Measurements from ENCODE around the gene PEX11A. TPM values are rescaled to one million over a fixed set of nuclear protein-coding genes. Genes with fewer than 3 reads are reported as not detected.
A peak's percentile ranks its signal among the peaks of the same experiment; 100 is the strongest.

The PEX11A gene
- total and polyA plus RNA-seq, 8 donors = 4.4 to 10.1 (median 5.2) TPM

DNA sequence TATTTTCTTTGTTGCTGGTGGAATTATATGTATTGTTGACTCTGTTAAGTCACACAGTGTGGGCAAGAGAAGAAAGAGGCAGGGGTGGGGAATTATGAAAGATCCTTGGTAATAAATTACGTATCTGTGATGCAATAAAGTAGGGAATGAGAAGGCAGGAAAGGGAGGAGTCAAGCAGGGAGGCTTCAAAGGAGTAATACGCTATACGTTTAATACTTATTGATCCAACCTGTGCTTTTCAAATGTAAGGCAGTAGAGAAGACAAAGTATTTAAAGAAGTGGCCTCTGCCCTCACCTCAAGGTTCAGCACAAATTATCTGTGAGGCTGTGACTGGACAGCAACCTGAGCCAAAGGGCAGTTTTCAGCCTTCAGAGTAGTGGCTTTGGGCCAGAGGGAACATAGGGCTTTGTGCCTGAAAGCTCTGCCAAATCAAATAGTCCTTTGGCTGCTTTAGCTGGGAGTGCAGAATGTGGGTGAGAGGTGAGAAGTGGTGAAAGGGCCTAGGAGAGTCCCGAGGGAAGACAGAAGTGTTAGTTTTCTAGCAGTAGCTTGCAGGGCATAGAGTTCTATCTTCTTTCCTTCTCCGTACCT is 10.2 kb downstream of the PEX11A start:
- Histone ChIP-seq H3K27ac (peak overlapping the region; percentile 44 to 91 (median 77)), H3K27me3 (no peaks in the 10 kb centered on the region), H3K4me3 (no peak overlapping the region), H3K9me3 (no peaks in the 10 kb centered on the region), H3K36me3 (no peaks in the 10 kb centered on the region), H3K4me1 (peaks cover 27 to 33% (median 30%) of the 10 kb centered on the region in 3 donors)
- DNase-seq (peak in 4 of 6 donors; percentile 77 to 92 (median 90)), FAIRE-seq (peak; percentile 29), ATAC-seq (peak; percentile 96 to 98 (median 98))
- intact Hi-C loops (cut with DNase I) = no loop called here
- 14 to 16% methylated on average over 5 of the region's 5 CpGs for WGBS, 2 donors
- TF ChIP-seq, protein P1, sequence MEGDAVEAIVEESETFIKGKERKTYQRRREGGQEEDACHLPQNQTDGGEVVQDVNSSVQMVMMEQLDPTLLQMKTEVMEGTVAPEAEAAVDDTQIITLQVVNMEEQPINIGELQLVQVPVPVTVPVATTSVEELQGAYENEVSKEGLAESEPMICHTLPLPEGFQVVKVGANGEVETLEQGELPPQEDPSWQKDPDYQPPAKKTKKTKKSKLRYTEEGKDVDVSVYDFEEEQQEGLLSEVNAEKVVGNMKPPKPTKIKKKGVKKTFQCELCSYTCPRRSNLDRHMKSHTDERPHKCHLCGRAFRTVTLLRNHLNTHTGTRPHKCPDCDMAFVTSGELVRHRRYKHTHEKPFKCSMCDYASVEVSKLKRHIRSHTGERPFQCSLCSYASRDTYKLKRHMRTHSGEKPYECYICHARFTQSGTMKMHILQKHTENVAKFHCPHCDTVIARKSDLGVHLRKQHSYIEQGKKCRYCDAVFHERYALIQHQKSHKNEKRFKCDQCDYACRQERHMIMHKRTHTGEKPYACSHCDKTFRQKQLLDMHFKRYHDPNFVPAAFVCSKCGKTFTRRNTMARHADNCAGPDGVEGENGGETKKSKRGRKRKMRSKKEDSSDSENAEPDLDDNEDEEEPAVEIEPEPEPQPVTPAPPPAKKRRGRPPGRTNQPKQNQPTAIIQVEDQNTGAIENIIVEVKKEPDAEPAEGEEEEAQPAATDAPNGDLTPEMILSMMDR (IDR thresholded peaks at IDR 0.05) = no peak

DNA sequence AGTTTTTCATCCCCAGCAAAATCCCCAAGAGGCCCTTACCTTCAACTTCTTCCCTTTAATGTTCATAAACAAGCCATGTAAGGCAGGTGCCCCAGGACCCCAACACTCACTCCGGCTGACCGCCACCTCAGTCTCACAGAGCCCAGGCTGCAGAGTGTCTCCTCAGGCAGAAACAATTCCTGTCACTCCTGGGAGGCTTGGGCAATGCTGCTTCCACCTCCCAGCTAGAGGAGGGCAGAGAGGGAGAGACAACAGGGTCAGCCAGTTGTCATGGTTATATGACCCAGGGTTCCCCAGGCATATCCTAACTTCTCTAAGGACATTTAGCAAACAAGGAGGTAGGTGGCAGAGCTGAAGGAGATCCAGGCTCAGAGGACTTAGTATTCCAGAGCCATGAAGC is 11.3 kb downstream of the PEX11A start, which contains the start of gene PLIN1:
PLIN1 (minus strand) TSS at position 156 of the 400 bp plus-strand sequence. CDS start 1,878 bp downstream, outside the sequence.
- Histone ChIP-seq H3K27me3 (no peaks in the 10 kb centered on the region), H3K4me3 (no peak within 1 kb of the TSS), H3K27ac (peak within 1 kb of the TSS; percentile 44 to 91 (median 77)), H3K9me3 (no peaks in the 10 kb centered on the region), H3K36me3 (no peaks in the 10 kb centered on the region), H3K4me1 (peaks cover 27 to 33% (median 30%) of the 10 kb centered on the region in 3 donors)
- intact Hi-C loops (cut with DNase I) = no loop called here
- no peak for DNase-seq
- no peak for FAIRE-seq
- TF ChIP-seq, protein P1 (IDR thresholded peaks at IDR 0.05) = no peak
- no peak for ATAC-seq
- 98 to 100% methylated on average over 2 of the region's 2 CpGs for WGBS, 2 donors

DNA sequence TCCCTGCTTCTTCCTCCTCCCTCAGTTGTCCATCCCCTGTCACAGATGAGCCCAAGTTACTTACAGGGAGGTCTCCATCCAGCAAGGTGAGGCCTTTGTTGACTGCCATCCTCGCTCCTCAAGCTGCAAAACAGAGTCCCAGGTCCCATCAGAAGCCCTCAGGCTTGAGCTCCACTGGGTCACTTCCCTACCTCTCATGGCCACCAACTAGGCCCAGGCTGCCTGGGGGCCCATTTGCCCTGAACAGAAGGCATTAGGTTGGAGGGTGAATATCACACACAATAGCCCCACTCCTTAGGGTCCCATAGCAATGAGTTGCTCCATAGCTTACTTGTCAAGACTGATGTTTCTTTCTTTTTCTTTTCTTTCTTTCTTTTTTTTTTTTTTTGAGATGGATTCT is 13.2 kb downstream of the PEX11A start:
- DNase-seq = no peak
- Histone ChIP-seq H3K4me1 (peaks cover 27 to 33% (median 30%) of the 10 kb centered on the region in 3 donors), H3K27me3 (no peaks in the 10 kb centered on the region), H3K36me3 (no peaks in the 10 kb centered on the region), H3K9me3 (no peaks in the 10 kb centered on the region), H3K27ac (no peak overlapping the region), H3K4me3 (no peak overlapping the region)
- no peak for ATAC-seq
- FAIRE-seq = no peak
- intact Hi-C loops (cut with DNase I) = no loop called here
- TF ChIP-seq, protein P1 (IDR thresholded peaks at IDR 0.05) = no peak
- WGBS, 2 donors = 93 to 100% methylated on average over 1 of the region's 1 CpG

DNA sequence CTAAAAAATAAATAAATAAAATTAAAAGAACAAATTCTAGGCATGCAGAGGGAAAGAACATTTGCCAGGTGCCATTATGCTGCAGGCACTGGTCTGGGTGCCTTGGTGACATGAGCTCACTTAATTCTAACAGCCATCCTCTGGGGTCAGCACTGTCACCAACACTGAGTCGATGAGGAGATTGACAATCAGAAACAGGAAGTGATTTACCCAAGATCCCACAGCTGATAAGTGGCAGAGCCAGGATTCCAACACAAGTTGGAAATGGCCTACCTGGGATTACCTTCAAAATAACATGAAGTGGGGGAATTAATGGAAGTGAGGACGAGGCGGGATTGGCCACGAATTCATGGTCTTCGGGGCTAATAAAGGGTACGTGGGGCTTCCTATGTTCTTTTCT is 14.9 kb downstream of the PEX11A start:
- no peaks in the 10 kb centered on the region for H3K9me3 ChIP-seq
- 68 to 88% methylated on average over 6 of the region's 6 CpGs for WGBS, 2 donors
- TF ChIP-seq, protein P1 (IDR thresholded peaks at IDR 0.05) = no peak
- peaks cover 11 to 15% (median 13%) of the 10 kb centered on the region in 3 donors for H3K4me1 ChIP-seq
- no peak for DNase-seq
- no peak overlapping the region for H3K27ac ChIP-seq
- FAIRE-seq = no peak
- no peaks in the 10 kb centered on the region for H3K27me3 ChIP-seq
- no peaks in the 10 kb centered on the region for H3K36me3 ChIP-seq
- H3K4me3 ChIP-seq = no peak overlapping the region
- no peak for ATAC-seq
- intact Hi-C loops (cut with DNase I) = no loop called here

DNA sequence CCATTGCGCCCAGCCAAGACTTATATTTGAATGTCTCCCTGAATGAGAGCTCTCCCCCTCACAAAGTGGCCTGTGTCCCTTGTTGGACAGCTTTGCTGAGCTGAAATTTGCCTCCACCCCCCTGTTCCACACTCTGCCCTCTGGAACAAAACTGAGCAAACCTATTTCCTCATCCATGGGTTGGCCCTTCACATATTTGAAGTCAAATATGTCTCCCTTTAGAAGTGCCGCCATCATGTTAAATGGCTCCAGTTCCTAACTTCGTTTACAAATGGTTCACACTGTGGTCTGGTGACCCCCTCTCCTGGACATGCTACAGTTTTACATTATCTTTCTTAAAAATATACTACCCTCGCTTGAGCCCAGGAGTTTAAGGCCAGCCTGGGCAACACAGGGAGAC is 16.0 kb downstream of the PEX11A start:
- TF ChIP-seq, protein P1 (IDR thresholded peaks at IDR 0.05) = no peak
- ATAC-seq = no peak
- FAIRE-seq = no peak
- Histone ChIP-seq H3K27ac (no peak overlapping the region), H3K4me3 (no peak overlapping the region), H3K36me3 (no peaks in the 10 kb centered on the region), H3K9me3 (no peaks in the 10 kb centered on the region), H3K27me3 (no peaks in the 10 kb centered on the region), H3K4me1 (peaks cover 4 to 7% (median 5%) of the 10 kb centered on the region in 3 donors)
- no peak for DNase-seq
- intact Hi-C loops (cut with DNase I) = no loop called here
- WGBS, 2 donors = 84 to 86% methylated on average over 4 of the region's 4 CpGs
